Measurements from ENCODE around the gene B3GNT8. TPM values are rescaled to one million over a fixed set of nuclear protein-coding genes. Genes with fewer than 3 reads are reported as not detected.

B3GNT8 gene
- total RNA-seq, 1 experiment from 2014 or later = 0.96 TPM

DNA sequence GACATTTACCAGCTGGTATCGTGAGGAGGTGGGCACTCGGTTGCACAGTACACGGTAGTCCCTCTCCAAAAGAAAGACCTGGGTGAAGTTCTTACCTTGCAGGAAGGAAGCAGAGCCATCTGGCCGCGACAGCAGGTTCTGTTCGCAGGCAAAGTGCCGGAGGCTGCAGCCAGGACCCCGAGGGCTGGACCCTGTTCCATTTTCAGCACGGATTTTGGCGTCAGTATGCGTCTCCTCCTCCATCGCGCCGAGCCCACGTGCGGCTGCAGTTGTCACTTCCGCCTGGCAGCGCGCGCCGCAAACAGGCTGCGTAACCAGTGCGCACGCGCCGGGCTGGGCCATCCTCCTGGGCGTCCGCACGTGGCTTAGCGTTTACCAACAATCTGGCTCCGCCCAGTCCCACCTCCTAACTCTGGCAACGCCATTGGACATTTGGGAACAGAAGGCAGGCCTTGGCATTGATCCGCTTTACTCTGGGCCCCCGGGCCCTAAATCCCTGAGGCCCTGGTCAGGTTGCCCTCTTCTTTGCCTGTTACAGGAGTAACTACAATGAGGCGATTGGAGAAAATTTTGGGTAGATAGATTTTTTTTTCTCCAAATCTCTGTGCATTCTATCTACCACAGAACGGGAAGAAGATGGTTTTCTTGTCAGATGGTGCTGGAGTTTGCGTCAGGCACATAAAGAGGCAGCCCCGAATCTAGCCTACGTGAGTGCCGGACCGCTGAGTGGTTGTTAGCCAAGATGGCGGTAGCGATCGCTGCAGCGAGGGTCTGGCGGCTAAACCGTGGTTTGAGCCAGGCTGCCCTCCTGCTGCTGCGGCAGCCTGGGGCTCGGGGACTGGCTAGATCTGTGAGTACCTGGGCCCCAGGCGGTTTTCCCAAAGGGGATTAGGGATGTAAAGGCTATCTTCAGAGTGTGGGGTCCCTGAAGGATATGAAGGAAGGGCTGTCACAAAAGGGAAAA lies 29.8 kb downstream of the B3GNT8 start, which contains the start of the genes BCKDHA and EXOSC5:
Gene BCKDHA (plus strand): TSS at position 733 of the 964 bp plus-strand sequence. CDS start 10 bp downstream, at position 743.
Gene EXOSC5 (minus strand): TSS at position 274 of the 964 bp plus-strand sequence. CDS start 31 bp downstream, at position 243.
- H3K56ac ChIP-seq (ENCODE audit: insufficient read length, low read depth, low read length) = no peak within 1 kb of the TSS
- peaks cover 21 to 24% of the 10 kb centered on the region in 2 experiments for H3K4me1 Mint-ChIP-seq
- H2BK20ac ChIP-seq (ENCODE audit: low read depth, low read length, poor library complexity, severe bottlenecking) = no peak within 1 kb of the TSS
- H3K36me3 Mint-ChIP-seq (ENCODE audit: insufficient read depth in 1 of 3, low read depth in 3 of 3) = peaks cover 0 to 12% (median 0%) of the 10 kb centered on the region in 3 experiments; a peak in 4 of 7 replicates
- H3K4me3 Mint-ChIP-seq = peak within 1 kb of the TSS; percentile 98 to 99
- H3K9ac ChIP-seq (ENCODE audit: extremely low read depth, insufficient read length, low read length) = peak within 1 kb of the TSS; percentile 97
- peaks cover 9% of the 10 kb centered on the region for H3K23me2 ChIP-seq (ENCODE audit: insufficient read length, low read depth, low read length, poor library complexity, severe bottlenecking)
- H4K91ac ChIP-seq (ENCODE audit: insufficient read length, low read depth, low read length) = no peak within 1 kb of the TSS
- H2BK5ac ChIP-seq (ENCODE audit: insufficient read length, low read length) = peak within 1 kb of the TSS; percentile 68
- H3T11ph ChIP-seq (ENCODE audit: low read length) = no peak within 1 kb of the TSS
- peaks cover 6% of the 10 kb centered on the region for H3K79me1 ChIP-seq (ENCODE audit: insufficient read depth, low read depth, low read length, poor library complexity, severe bottlenecking)
- no peaks in the 10 kb centered on the region for H3K27me3 ChIP-seq (ENCODE audit: insufficient read depth, low read length)
- no peak within 1 kb of the TSS for H2AK5ac ChIP-seq (ENCODE audit: insufficient read length, low read length)
- no peaks in the 10 kb centered on the region; the same call in 1 of the 2 replicates for H3K27me3 Mint-ChIP-seq (ENCODE audit: low read depth)
- H2BK120ac ChIP-seq (ENCODE audit: low read depth, low read length, poor library complexity, severe bottlenecking) = no peak within 1 kb of the TSS
- peak within 1 kb of the TSS; percentile 26 for H2AFZ ChIP-seq (ENCODE audit: low read length)
- H3K27ac ChIP-seq (ENCODE audit: insufficient read length, low read depth, low read length) = no peak within 1 kb of the TSS
- H3K4me1 ChIP-seq (ENCODE audit: insufficient read depth, low read length) = no peaks in the 10 kb centered on the region
- WGBS (ENCODE audit: extremely low coverage, insufficient read length, low lambda C conversion rate) = no CpG with 5 or more reads among the region's 50 CpGs
- no peaks in the 10 kb centered on the region; a peak in 1 of 5 replicates for H3K9me3 Mint-ChIP-seq
- no peak within 1 kb of the TSS for H4K8ac ChIP-seq (replicated peaks; ENCODE audit: insufficient read length, low read depth, low read length)
- H4K5ac ChIP-seq (ENCODE audit: insufficient read length, low read depth, low read length) = peak within 1 kb of the TSS; percentile 31
- TF ChIP-seq, protein P1, sequence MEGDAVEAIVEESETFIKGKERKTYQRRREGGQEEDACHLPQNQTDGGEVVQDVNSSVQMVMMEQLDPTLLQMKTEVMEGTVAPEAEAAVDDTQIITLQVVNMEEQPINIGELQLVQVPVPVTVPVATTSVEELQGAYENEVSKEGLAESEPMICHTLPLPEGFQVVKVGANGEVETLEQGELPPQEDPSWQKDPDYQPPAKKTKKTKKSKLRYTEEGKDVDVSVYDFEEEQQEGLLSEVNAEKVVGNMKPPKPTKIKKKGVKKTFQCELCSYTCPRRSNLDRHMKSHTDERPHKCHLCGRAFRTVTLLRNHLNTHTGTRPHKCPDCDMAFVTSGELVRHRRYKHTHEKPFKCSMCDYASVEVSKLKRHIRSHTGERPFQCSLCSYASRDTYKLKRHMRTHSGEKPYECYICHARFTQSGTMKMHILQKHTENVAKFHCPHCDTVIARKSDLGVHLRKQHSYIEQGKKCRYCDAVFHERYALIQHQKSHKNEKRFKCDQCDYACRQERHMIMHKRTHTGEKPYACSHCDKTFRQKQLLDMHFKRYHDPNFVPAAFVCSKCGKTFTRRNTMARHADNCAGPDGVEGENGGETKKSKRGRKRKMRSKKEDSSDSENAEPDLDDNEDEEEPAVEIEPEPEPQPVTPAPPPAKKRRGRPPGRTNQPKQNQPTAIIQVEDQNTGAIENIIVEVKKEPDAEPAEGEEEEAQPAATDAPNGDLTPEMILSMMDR (conservative IDR thresholded peaks at IDR 0.05) = no peak
- peak within 1 kb of the TSS; percentile 100 for H3K27ac Mint-ChIP-seq
- H2BK12ac ChIP-seq (ENCODE audit: insufficient read length, low read depth, low read length) = no peak within 1 kb of the TSS
- 0 out of 2 replicates have a peak within 1 kb of the TSS, but pooled peaks have one; percentile 48 for H3K14ac ChIP-seq (ENCODE audit: insufficient read depth, low read length)
- H3K79me2 ChIP-seq (ENCODE audit: insufficient read depth, low read length) = no peaks in the 10 kb centered on the region
- DNase-seq = peak; percentile 99
- H4K20me1 ChIP-seq (ENCODE audit: control insufficient read depth, insufficient read depth, insufficient read length) = no peaks in the 10 kb centered on the region
- no peak within 1 kb of the TSS for H2BK15ac ChIP-seq (ENCODE audit: low read depth, low read length)
- H3K18ac ChIP-seq (ENCODE audit: insufficient read length, low read depth, low read length) = peak within 1 kb of the TSS; percentile 67
- no peak within 1 kb of the TSS for H3K23ac ChIP-seq (ENCODE audit: insufficient read length, low read depth, low read length)
- H3K9me3 ChIP-seq (ENCODE audit: control insufficient read depth, low read depth, low read length) = no peaks in the 10 kb centered on the region
- no peak within 1 kb of the TSS for H3K4ac ChIP-seq (ENCODE audit: low read depth, low read length)
- H3K4me2 ChIP-seq (ENCODE audit: insufficient read depth, insufficient read length, low read length) = peak within 1 kb of the TSS; percentile 96
